H9 (cell line): Measurements from ENCODE around the gene CMTM2. TPM values are rescaled to one million over a fixed set of nuclear protein-coding genes. Genes with fewer than 3 reads are reported as not detected.

Source experiments
- DNase-seq: peaks from one replicate; pipeline ENCODE4 v3.0.0-alpha.2; 2017
- H2AFZ ChIP-seq: one replicate; pipeline ENCODE4 v1.6.1; 2013; ENCODE audit warnings: mild to moderate bottlenecking, low read length, control low read depth, moderate library complexity
- H2AK5ac ChIP-seq: 2 replicates; pipeline ENCODE4 v1.6.1; 2013; ENCODE audit warnings: low read length, control low read depth, mixed read lengths; ENCODE audit not compliant: insufficient read length
- H2BK120ac ChIP-seq: one replicate; pipeline ENCODE4 v1.6.1; 2013; ENCODE audit warnings: low read depth, mild to moderate bottlenecking, low read length, control low read depth, inconsistent platforms; ENCODE audit not compliant: poor library complexity, severe bottlenecking
- H2BK12ac ChIP-seq: 2 replicates; pipeline ENCODE4 v1.6.1; 2013; ENCODE audit warnings: low read length, control low read depth, mixed read lengths, low read depth; ENCODE audit not compliant: insufficient read length
- H2BK15ac ChIP-seq: 2 replicates; pipeline ENCODE4 v1.6.1; 2013; ENCODE audit warnings: low read depth, low read length, control low read depth
- H2BK20ac ChIP-seq: one replicate; pipeline ENCODE4 v1.6.1; 2013; ENCODE audit warnings: low read depth, mild to moderate bottlenecking, low read length, control low read depth, inconsistent platforms; ENCODE audit not compliant: poor library complexity, severe bottlenecking
- H2BK5ac ChIP-seq: 2 replicates; pipeline ENCODE4 v1.6.1; 2013; ENCODE audit warnings: low read length, control low read depth, mixed read lengths; ENCODE audit not compliant: insufficient read length
- H3K14ac ChIP-seq: 2 replicates; pipeline ENCODE4 v1.6.1; 2013; ENCODE audit warnings: low read length, control low read depth; ENCODE audit not compliant: insufficient read depth
- H3K18ac ChIP-seq: 2 replicates; pipeline ENCODE4 v1.6.1; 2013; ENCODE audit warnings: low read depth, mild to moderate bottlenecking, mixed read lengths, low read length, control low read depth; ENCODE audit not compliant: insufficient read length
- H3K23ac ChIP-seq: 2 replicates; pipeline ENCODE4 v1.6.1; 2013; ENCODE audit warnings: low read length, control low read depth, mixed read lengths, low read depth; ENCODE audit not compliant: insufficient read length
- H3K23me2 ChIP-seq: 2 replicates; pipeline ENCODE4 v1.6.1; 2013; ENCODE audit warnings: low read depth, mild to moderate bottlenecking, mixed read lengths, low read length, control low read depth; ENCODE audit not compliant: insufficient read length, poor library complexity, severe bottlenecking
- H3K27ac ChIP-seq: 2 replicates; pipeline ENCODE4 v1.5.1; 2013; ENCODE audit warnings: low read length, control low read depth, mixed read lengths, low read depth; ENCODE audit not compliant: insufficient read length
- H3K27me3 ChIP-seq: 2 replicates; pipeline ENCODE4 v1.6.1; 2013; ENCODE audit warnings: low read length, control low read depth, inconsistent platforms; ENCODE audit not compliant: insufficient read depth
- H3K4ac ChIP-seq: 2 replicates; pipeline ENCODE4 v1.6.1; 2013; ENCODE audit warnings: low read depth, mild to moderate bottlenecking, control low read depth, inconsistent platforms, low read length, moderate library complexity
- H3K4me1 ChIP-seq: 2 replicates; pipeline ENCODE4 v1.6.1; 2013; ENCODE audit warnings: low read length, control low read depth, inconsistent platforms; ENCODE audit not compliant: insufficient read depth
- H3K4me2 ChIP-seq: 2 replicates; pipeline ENCODE4 v1.6.1; 2013; ENCODE audit warnings: low read length, control low read depth, mixed read lengths; ENCODE audit not compliant: insufficient read length, insufficient read depth
- H3K56ac ChIP-seq: 2 replicates; pipeline ENCODE4 v1.6.1; 2013; ENCODE audit warnings: low read depth, mild to moderate bottlenecking, mixed read lengths, low read length, control low read depth; ENCODE audit not compliant: insufficient read length
- H3K79me1 ChIP-seq: 2 replicates; pipeline ENCODE4 v1.6.1; 2013; ENCODE audit warnings: low read depth, mild to moderate bottlenecking, moderate library complexity, low read length, control low read depth, inconsistent platforms; ENCODE audit not compliant: insufficient read depth, poor library complexity, severe bottlenecking
- H3K79me2 ChIP-seq: 2 replicates; pipeline ENCODE4 v1.6.1; 2013; ENCODE audit warnings: low read length, control low read depth, inconsistent platforms; ENCODE audit not compliant: insufficient read depth
- H3K9ac ChIP-seq: 2 replicates; pipeline ENCODE4 v1.6.1; 2013; ENCODE audit warnings: low read length, control low read depth, mixed read lengths; ENCODE audit not compliant: insufficient read length; ENCODE audit errors: extremely low read depth
- H3K9me3 ChIP-seq: one replicate; pipeline ENCODE4 v1.6.1; 2013; ENCODE audit warnings: low read depth, low read length, inconsistent platforms; ENCODE audit not compliant: control insufficient read depth
- H3T11ph ChIP-seq: one replicate; pipeline ENCODE4 v1.6.1; 2013; ENCODE audit warnings: mild to moderate bottlenecking, low read length, control low read depth, inconsistent platforms
- H4K20me1 ChIP-seq: one replicate; pipeline ENCODE4 v1.6.1; 2013; ENCODE audit not compliant: control insufficient read depth, insufficient read length, insufficient read depth
- H4K5ac ChIP-seq: 2 replicates; pipeline ENCODE4 v1.6.1; 2013; ENCODE audit warnings: low read depth, mild to moderate bottlenecking, mixed read lengths, low read length, control low read depth; ENCODE audit not compliant: insufficient read length
- H4K8ac ChIP-seq: replicated peaks from 2 replicates; pipeline ENCODE4 v1.6.1; 2013; ENCODE audit warnings: low read length, control low read depth, mixed read lengths, low read depth; ENCODE audit not compliant: insufficient read length
- H4K91ac ChIP-seq: 2 replicates; pipeline ENCODE4 v1.6.1; 2013; ENCODE audit warnings: low read depth, mild to moderate bottlenecking, moderate library complexity, mixed read lengths, low read length, control low read depth; ENCODE audit not compliant: insufficient read length
- H3K27ac Mint-ChIP-seq, 3 experiments: 2 replicates in 2 of 3; 3 replicates in 1 of 3; pipeline ENCODE4 v1.8.0; 2020 to 2021; ENCODE audit warnings: mixed read lengths in 3 of 3, mild to moderate bottlenecking in 1 of 3, moderate library complexity in 1 of 3
- H3K27me3 Mint-ChIP-seq: 2 replicates; pipeline ENCODE4 v1.8.0; 2021; ENCODE audit warnings: low read depth, mild to moderate bottlenecking, moderate library complexity, mixed read lengths
- H3K36me3 Mint-ChIP-seq, 3 experiments: 2 replicates in 2 of 3; 3 replicates in 1 of 3; pipeline ENCODE4 v1.8.0; 2020 to 2021; ENCODE audit warnings: low read depth in 3 of 3, mixed read lengths in 3 of 3; ENCODE audit not compliant: insufficient read depth in 1 of 3
- H3K4me1 Mint-ChIP-seq, 2 experiments: 2 replicates each; pipeline ENCODE4 v1.8.0; 2020; ENCODE audit warnings: mixed read lengths in 2 of 2
- H3K4me3 Mint-ChIP-seq, 2 experiments: 2 replicates in 1 of 2; 3 replicates in 1 of 2; pipeline ENCODE4 v1.8.0; 2020 to 2021; ENCODE audit warnings: mild to moderate bottlenecking in 2 of 2, mixed read lengths in 2 of 2, moderate library complexity in 1 of 2
- H3K9me3 Mint-ChIP-seq, 2 experiments: 2 replicates in 1 of 2; 3 replicates in 1 of 2; pipeline ENCODE4 v1.8.0; 2020; ENCODE audit warnings: mild to moderate bottlenecking in 2 of 2, mixed read lengths in 2 of 2, moderate library complexity in 1 of 2
- WGBS: extraction: QIAGEN DNeasy Blood & Tissue Kit; methylation state at CpG from one replicate; pipeline ENCODE4 v1.1.7; 2013; ENCODE audit warnings: missing lambda C conversion rate, low lambda C conversion rate, mixed read lengths; ENCODE audit not compliant: insufficient read length; ENCODE audit errors: extremely low coverage; 5-methylcytosine and 5-hydroxymethylcytosine counted together
- total RNA-seq: library from RNA; stranded (reverse); gene quantifications from 2 replicates; pipeline ENCODE4 v1.2.1, GENCODE V29; 2021
- TF ChIP-seq, protein P1 (sequence below): fragments of 200-600 bp; sonication (generic); conservative IDR thresholded peaks from 3 replicates; pipeline ENCODE4 v1.8.0; 2021; ENCODE audit warnings: antibody characterized with exemption, mild to moderate bottlenecking

Gene CMTM2
- total RNA-seq, 1 experiment from 2014 or later: not detected

DNA sequence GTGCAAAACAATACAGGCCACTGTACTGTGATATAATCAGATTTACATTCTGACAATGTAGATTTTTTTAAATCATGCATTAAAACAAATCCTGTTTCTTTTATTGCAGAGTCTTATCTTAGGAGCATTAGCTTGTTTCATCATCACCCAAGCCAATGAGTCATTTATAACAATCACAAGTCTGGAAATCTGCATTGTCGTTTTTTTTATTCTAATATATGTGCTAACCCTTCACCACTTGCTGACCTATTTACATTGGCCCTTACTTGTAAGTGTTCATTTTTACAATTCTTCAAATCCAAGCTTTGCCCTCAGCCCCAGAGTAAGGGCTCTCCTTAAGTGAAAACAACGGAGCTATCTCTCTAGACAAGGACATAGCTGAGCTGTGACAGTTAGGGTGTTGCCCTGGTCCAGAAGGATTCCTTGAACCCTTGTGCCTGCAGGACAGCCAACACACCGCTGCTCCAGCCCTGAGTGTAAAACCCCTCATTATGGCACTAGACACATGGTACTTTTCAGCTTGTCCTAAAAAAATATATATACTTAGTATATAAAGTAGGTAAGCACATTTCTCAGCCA, 9.3 kb upstream of the CMTM2 start:
- Histone ChIP-seq H3K4me1 (no peaks in the 10 kb centered on the region), H4K5ac (no peak overlapping the region), H3K23ac (no peak overlapping the region), H2AFZ (no peak overlapping the region), H3K23me2 (no peaks in the 10 kb centered on the region), H2BK15ac (no peak overlapping the region), H4K91ac (no peak overlapping the region), H3K14ac (no peak overlapping the region), H2BK120ac (no peak overlapping the region), H3T11ph (no peak overlapping the region), H4K20me1 (no peaks in the 10 kb centered on the region), H3K79me2 (no peaks in the 10 kb centered on the region), H3K56ac (no peak overlapping the region), H3K9ac (no peak overlapping the region), H3K4ac (no peak overlapping the region), H3K79me1 (no peaks in the 10 kb centered on the region), H2BK12ac (no peak overlapping the region), H3K27ac (no peak overlapping the region), H2AK5ac (no peak overlapping the region), H3K9me3 (no peaks in the 10 kb centered on the region), H2BK5ac (no peak overlapping the region), H3K4me2 (no peak overlapping the region), H3K18ac (no peak overlapping the region), H3K27me3 (no peaks in the 10 kb centered on the region), H2BK20ac (no peak overlapping the region), H4K8ac (no peak overlapping the region)
- Mint-ChIP-seq H3K27ac (no peak overlapping the region), H3K36me3 (peaks cover 3 to 12% (median 11%) of the 10 kb centered on the region in 3 experiments; a peak in 5 of 7 replicates), H3K9me3 (no peaks in the 10 kb centered on the region), H3K4me1 (peaks cover 0 to 3% of the 10 kb centered on the region in 2 experiments; a peak in 1 of 4 replicates), H3K27me3 (no peaks in the 10 kb centered on the region; the same call in 1 of the 2 replicates), H3K4me3 (no peak overlapping the region)
- WGBS: no CpG with 5 or more reads among the region's 3 CpGs
- DNase-seq: no peak
- TF ChIP-seq, protein P1, sequence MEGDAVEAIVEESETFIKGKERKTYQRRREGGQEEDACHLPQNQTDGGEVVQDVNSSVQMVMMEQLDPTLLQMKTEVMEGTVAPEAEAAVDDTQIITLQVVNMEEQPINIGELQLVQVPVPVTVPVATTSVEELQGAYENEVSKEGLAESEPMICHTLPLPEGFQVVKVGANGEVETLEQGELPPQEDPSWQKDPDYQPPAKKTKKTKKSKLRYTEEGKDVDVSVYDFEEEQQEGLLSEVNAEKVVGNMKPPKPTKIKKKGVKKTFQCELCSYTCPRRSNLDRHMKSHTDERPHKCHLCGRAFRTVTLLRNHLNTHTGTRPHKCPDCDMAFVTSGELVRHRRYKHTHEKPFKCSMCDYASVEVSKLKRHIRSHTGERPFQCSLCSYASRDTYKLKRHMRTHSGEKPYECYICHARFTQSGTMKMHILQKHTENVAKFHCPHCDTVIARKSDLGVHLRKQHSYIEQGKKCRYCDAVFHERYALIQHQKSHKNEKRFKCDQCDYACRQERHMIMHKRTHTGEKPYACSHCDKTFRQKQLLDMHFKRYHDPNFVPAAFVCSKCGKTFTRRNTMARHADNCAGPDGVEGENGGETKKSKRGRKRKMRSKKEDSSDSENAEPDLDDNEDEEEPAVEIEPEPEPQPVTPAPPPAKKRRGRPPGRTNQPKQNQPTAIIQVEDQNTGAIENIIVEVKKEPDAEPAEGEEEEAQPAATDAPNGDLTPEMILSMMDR: no peak
